OCI-LY7 (cell line): Measurements from ENCODE around the gene CYB5RL. TPM values are rescaled to one million over a fixed set of nuclear protein-coding genes. Genes with fewer than 3 reads are reported as not detected.
A peak's percentile ranks its signal among the peaks of the same experiment; 100 is the strongest.

Source experiments
- BruUV-seq: library from RNA; stranded (reverse); fragments of 400-500 nt; replicated peaks from 2 replicates; lab custom pipeline; 2021; lab: Mats Ljungman, UMichigan
- CTCF ChIA-PET: fragments of 300-600 bp; sonication (Branson Sonifier 250); formaldehyde crosslinking; loops from one replicate; lab custom pipeline; 2022; ENCODE audit warnings: antibody characterized with exemption; ENCODE audit not compliant: unreplicated experiment; lab: Charles Lee
- POLR2A ChIA-PET: fragments of 300-600 bp; sonication (Branson Sonifier 250); formaldehyde crosslinking; loops from one replicate; lab custom pipeline; 2022; ENCODE audit warnings: antibody characterized with exemption; lab: Charles Lee
- DNase-seq: peaks from one replicate; pipeline ENCODE4 v3.0.0-alpha.2; 2015; ENCODE audit warnings: low spot score
- H2AFZ ChIP-seq: fragments of 200-600 bp; sonication (generic), shearing (Covaris generic); 2 replicates; pipeline ENCODE4 v1.6.1; 2014; ENCODE audit warnings: mild to moderate bottlenecking, antibody characterized with exemption, low read length, moderate library complexity
- H3K27ac ChIP-seq: fragments of 200-600 bp; sonication (generic); 2 replicates; pipeline ENCODE4 v1.5.1; 2014; ENCODE audit warnings: mixed run types, low read depth, mild to moderate bottlenecking, moderate library complexity, low read length, inconsistent platforms; ENCODE audit not compliant: poor library complexity, severe bottlenecking
- H3K36me3 ChIP-seq: fragments of 200-600 bp; sonication (generic); 2 replicates; pipeline ENCODE4 v1.6.1; 2014; ENCODE audit warnings: mild to moderate bottlenecking, antibody characterized with exemption, low read length, moderate library complexity, mixed read lengths; ENCODE audit not compliant: insufficient read depth
- H3K4me1 ChIP-seq: fragments of 200-600 bp; sonication (generic); 2 replicates; pipeline ENCODE4 v1.5.1; 2014; ENCODE audit warnings: mild to moderate bottlenecking, low read length; ENCODE audit not compliant: insufficient read depth, poor library complexity, severe bottlenecking
- H3K4me2 ChIP-seq: fragments of 200-600 bp; sonication (generic); 2 replicates; pipeline ENCODE4 v1.6.1; 2014; ENCODE audit warnings: mild to moderate bottlenecking, low read length
- H3K4me3 ChIP-seq: fragments of 200-600 bp; sonication (generic); 2 replicates; pipeline ENCODE4 v1.5.1; 2014; ENCODE audit warnings: mild to moderate bottlenecking, low read depth, low read length; ENCODE audit not compliant: poor library complexity, severe bottlenecking
- H3K79me2 ChIP-seq: fragments of 200-600 bp; sonication (generic); 2 replicates; pipeline ENCODE4 v1.6.1; 2016; ENCODE audit warnings: low read depth, mild to moderate bottlenecking, low read length, moderate library complexity, mixed read lengths; ENCODE audit not compliant: insufficient read depth
- H3K9me2 ChIP-seq: fragments of 200-600 bp; sonication (generic); 2 replicates; pipeline ENCODE4 v1.6.1; 2016; ENCODE audit warnings: mild to moderate bottlenecking, low read length, mixed read lengths; ENCODE audit not compliant: insufficient read depth
- H3K9me3 ChIP-seq: fragments of 200-600 bp; sonication (generic); 2 replicates; pipeline ENCODE4 v1.6.1; 2014; ENCODE audit warnings: mild to moderate bottlenecking, mixed run types, low read length, mixed read lengths
- H4K20me1 ChIP-seq: fragments of 200-600 bp; sonication (generic); 2 replicates; pipeline ENCODE4 v1.6.1; 2014; ENCODE audit warnings: mild to moderate bottlenecking, antibody characterized with exemption, low read length, moderate library complexity, mixed read lengths; ENCODE audit not compliant: insufficient read depth
- CTCF ChIP-seq: fragments of 200-600 bp; sonication (generic); conservative IDR thresholded peaks from 2 replicates; pipeline ENCODE4 v1.5.1; 2014; ENCODE audit warnings: mild to moderate bottlenecking, antibody characterized with exemption, low read length, moderate library complexity, mixed read lengths
- EZH2phosphoT487 ChIP-seq: fragments of 200-600 bp; sonication (generic); IDR thresholded peaks from 2 replicates; pipeline ENCODE4 v1.6.1; 2018; ENCODE audit warnings: low read depth, borderline replicate concordance, mild to moderate bottlenecking, mixed run types, antibody characterized with exemption, low read length, moderate library complexity, mixed read lengths
- intact Hi-C: fragments of 100-400 bp; cut with micrococcal nuclease; formaldehyde crosslinking; loops from one replicate; pipeline ENCODE4 v1.10.0; 2022; ENCODE audit not compliant: unreplicated experiment
- total RNA-seq, 2 experiments: library from RNA; depleted of rRNA in 1 of 2; stranded (reverse); fragments of >200 nt in 1 of 2; shearing (Covaris generic) in 1 of 2; gene quantifications; 2 replicates each; pipeline ENCODE4 v1.2.3, GENCODE V29; 2014 to 2022

The CYB5RL gene
- total RNA-seq, 2 experiments from 2014 or later, result 10.4 to 20.6 TPM

DNA sequence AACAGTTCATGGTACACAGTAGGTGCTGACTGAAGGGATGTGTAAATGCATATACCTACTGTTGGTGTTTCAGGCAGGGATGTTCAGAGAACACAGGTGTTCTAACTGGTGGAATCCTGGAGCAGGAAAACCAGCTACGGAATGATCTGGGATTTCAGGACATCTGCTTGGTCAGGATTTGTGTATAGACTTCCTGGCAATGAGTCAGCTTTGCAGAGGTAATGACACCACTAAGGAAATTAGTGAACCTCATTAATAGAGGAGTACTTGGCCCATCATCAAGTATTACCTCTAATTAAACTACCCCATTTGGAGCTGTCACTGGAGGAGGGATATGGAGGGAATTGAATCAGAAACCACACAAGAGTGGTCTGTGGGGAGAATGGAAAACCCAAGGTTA, 7.5 kb upstream of the CYB5RL start:
- POLR2A ChIA-PET, result no interaction called here
- peaks cover 90% of the 10 kb centered on the region for H3K36me3 ChIP-seq
- intact Hi-C loops, result no loop called here
- H2AFZ ChIP-seq, result no peak overlapping the region
- no peaks in the 10 kb centered on the region for H3K9me3 ChIP-seq
- BruUV-seq, result no TSS peak
- H3K27ac ChIP-seq, result no peak overlapping the region
- no peak overlapping the region for H3K4me2 ChIP-seq
- TF ChIP-seq EZH2phosphoT487 (no peak), CTCF (no peak)
- CTCF ChIA-PET, result interaction anchor here (0.6 kb wide), 1 partner anchor 483 kb away, joined by 3 read pairs; no protein-coding TSS in a partner anchor
- H3K9me2 ChIP-seq, result no peaks in the 10 kb centered on the region
- H3K4me3 ChIP-seq, result no peak overlapping the region
- H4K20me1 ChIP-seq, result no peaks in the 10 kb centered on the region
- H3K4me1 ChIP-seq, result peaks cover 5% of the 10 kb centered on the region
- peaks cover 19% of the 10 kb centered on the region for H3K79me2 ChIP-seq
- no peak for DNase-seq

- no peak for TF ChIP-seq CTCF
- no peak for TF ChIP-seq EZH2phosphoT487
- Histone ChIP-seq H3K27ac (no peak overlapping the region), H3K9me2 (no peaks in the 10 kb centered on the region), H3K36me3 (peaks cover 64% of the 10 kb centered on the region), H2AFZ (no peak overlapping the region), H4K20me1 (peaks cover 12% of the 10 kb centered on the region), H3K79me2 (peaks cover 47% of the 10 kb centered on the region), H3K4me1 (peaks cover 23% of the 10 kb centered on the region), H3K4me3 (no peak overlapping the region), H3K9me3 (no peaks in the 10 kb centered on the region), H3K4me2 (no peak overlapping the region)
- POLR2A ChIA-PET, result interaction anchor here (0.7 to 1.0 kb wide), 2 partner anchors 8 to 1797 kb away, joined by 3 read pairs; no protein-coding TSS in a partner anchor
- CTCF ChIA-PET, result no interaction called here
- no peak for DNase-seq
- intact Hi-C loops, result loop anchor here (5.0 kb wide), 3 partner anchors 68 to 203 kb away; partner anchors contain the start of genes SSBP3, TCEANC2 and TMEM59
- BruUV-seq, result no TSS peak
Observed at GRCh38 chr1:54204199-54204598, 4.4 kb upstream of the CYB5RL start.

- CTCF ChIA-PET, result interaction anchor here (0.5 kb wide), 1 partner anchor 59 kb away, joined by 4 read pairs; no protein-coding TSS in a partner anchor
- Histone ChIP-seq H3K79me2 (peaks cover 53% of the 10 kb centered on the region), H3K4me3 (peak overlapping the region; percentile 87), H3K27ac (peak overlapping the region; percentile 41), H3K4me2 (peak overlapping the region; percentile 93), H3K4me1 (peaks cover 28% of the 10 kb centered on the region), H3K9me3 (no peaks in the 10 kb centered on the region), H3K9me2 (no peaks in the 10 kb centered on the region), H4K20me1 (peaks cover 12% of the 10 kb centered on the region), H3K36me3 (peaks cover 34% of the 10 kb centered on the region), H2AFZ (peak overlapping the region; percentile 76; the same call in 1 of the 2 replicates)
- intact Hi-C loops, result loop anchor here (5.0 kb wide), 3 partner anchors 72 to 207 kb away; partner anchors contain the start of genes SSBP3, TCEANC2 and TMEM59
- no peak for TF ChIP-seq EZH2phosphoT487
- TF ChIP-seq CTCF, result no peak
- no peak for DNase-seq
- POLR2A ChIA-PET, result interaction anchor here (0.7 to 0.9 kb wide), 2 partner anchors 16 to 29 kb away, joined by 3 read pairs; no protein-coding TSS in a partner anchor
- TSS peak; percentile 74 for BruUV-seq
Observed at GRCh38 chr1:54200519-54200997, 728 bp upstream of the CYB5RL start.
